22Rv1 (cell line): ENCODE data around the gene TMEM176B.

ENCODE experiments used
- H3K27ac ChIP-seq: fragments of 450-650 bp; 2 replicates; pipeline ENCODE4 v1.5.1; 2017
- CTCF ChIP-seq: fragments of 450-650 bp; IDR thresholded peaks from 2 replicates; pipeline ENCODE4 v1.5.1; 2017; ENCODE audit warnings: mild to moderate bottlenecking
- ZFX ChIP-seq: fragments of 450-650 bp; IDR thresholded peaks from 2 replicates; pipeline ENCODE4 v1.6.1; 2017; ENCODE audit warnings: antibody characterized with exemption, borderline replicate concordance

The TMEM176B gene

DNA sequence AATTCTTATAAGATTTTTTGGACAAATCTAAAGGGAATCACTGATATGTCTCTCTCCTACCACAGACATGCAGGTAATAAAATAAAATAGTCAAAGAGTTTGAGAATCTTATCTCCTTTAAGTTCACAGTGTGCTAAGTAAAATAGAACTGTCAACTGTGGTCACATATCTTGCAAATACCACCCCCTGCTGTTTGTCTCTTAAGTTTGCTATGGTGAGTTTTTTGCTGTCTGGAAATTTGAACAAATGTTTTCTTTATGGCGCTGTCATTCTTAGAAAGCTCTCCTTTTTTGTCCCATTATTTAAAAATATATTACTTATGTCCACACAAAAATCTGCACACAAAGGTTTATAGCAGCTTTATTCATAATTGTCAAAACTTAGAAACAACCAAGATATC lies 43.3 kb downstream of the TMEM176B start:
- no peak overlapping the region for H3K27ac ChIP-seq
- TF ChIP-seq CTCF (peak; percentile 44), ZFX (no peak)

- H3K27ac ChIP-seq, result no peak overlapping the region
- TF ChIP-seq CTCF (no peak), ZFX (no peak)
Measured at GRCh38 chr7:150756166-150756565, 44.0 kb downstream of the TMEM176B start.

GRCh38 chr7:150755473-150756099 lies 44.6 kb downstream of the TMEM176B start:
- TF ChIP-seq ZFX (no peak), CTCF (no peak)
- no peak overlapping the region for H3K27ac ChIP-seq

GRCh38 chr7:150754951-150755350 lies 45.2 kb downstream of the TMEM176B start:
- TF ChIP-seq ZFX (no peak), CTCF (no peak)
- no peak overlapping the region for H3K27ac ChIP-seq

DNA sequence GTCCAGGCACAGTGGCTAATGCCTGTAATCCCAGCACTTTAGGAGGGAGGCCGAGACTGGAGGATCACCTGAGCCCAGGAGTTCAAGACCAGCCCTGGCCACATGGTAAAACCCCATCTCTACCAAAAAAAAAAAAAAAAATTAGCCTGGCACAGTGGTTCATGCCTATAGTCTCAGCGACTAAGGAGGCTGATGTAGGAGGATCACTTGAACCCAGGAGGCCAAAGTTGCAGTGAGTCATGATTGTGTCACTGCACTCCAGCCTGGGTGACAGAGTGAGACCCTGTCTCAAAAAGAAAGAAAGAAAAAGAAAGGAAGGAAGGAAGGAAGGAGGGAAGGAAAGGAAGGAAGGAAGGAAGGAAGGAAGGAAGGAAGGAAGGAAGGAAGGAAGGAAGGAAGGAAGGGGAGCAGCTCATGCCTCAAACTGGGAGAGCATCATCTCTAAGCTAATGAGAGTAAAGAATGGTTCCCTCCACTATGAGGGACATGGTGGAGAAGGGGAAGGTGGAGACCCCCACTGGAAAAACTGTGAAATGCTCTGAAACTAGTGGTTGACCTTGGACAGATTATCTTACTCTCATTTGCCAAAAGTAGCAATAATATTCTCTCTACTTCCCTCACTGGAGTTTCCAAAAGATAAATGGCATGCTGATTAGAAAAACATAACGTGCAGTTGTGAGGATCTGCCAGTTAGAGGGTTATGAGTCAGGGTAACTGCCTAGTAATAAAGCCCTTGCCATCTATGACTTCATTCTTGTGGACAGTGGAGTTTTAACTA lies 46.1 kb downstream of the TMEM176B start:
- TF ChIP-seq ZFX (no peak), CTCF (peak; percentile 23)
- no peak overlapping the region for H3K27ac ChIP-seq

DNA sequence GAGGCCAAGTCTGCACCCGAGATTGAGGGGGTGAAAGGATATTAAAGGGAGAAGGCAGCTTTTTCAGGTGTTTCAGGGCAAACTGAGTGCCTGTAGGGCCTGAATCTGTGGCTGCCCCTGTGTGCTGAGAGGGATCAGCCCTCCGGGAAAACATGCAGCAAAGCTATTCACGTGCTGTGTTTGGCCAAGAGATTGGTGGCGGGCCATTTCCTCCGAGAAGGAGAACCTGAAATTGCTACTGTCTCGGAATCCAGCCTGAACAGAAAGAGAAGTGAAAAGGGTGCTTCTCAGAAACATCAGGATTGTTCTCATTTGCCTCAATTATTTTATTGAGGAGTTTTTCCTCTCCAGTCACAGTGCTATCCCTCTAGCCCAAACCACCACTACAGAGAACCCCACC lies 46.9 kb downstream of the TMEM176B start:
- H3K27ac ChIP-seq, result no peak overlapping the region
- no peak for TF ChIP-seq CTCF

DNA sequence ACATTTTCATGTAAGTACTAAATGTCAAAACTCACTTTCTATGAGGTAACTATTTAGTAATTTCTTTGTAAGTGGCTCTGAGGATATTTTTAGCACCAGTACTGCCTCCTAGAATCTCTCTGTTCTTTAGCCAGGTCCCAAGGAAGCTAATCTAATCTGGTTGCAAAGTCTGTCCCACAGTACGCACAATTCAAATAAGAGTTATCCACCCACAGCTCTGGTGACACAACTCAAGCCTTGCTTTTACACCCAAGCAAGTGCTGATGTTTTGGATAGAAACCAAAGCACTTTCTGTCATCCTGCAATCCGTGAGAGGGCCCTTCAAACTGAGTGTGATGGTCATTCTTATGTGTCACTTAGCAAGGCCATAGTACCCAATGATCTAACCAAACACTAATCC lies 48.5 kb downstream of the TMEM176B start:
- H3K27ac ChIP-seq, result no peak overlapping the region
- TF ChIP-seq CTCF (no peak), ZFX (no peak)
